HG03571 (cell line): ENCODE measurements around the gene ZNF558.
"Not testable (repeated sequence)": the region's sequence is repeated elsewhere in the genome, so short reads cannot be mapped to it uniquely, and the experiment has no call there.

Source experiments
- ATAC-seq: cut with Tn5 transposase; IDR thresholded peaks from one replicate; pipeline ENCODE4 v1.9.1; 2021; ENCODE audit not compliant: unreplicated experiment

The ZNF558 gene

GRCh38 chr19:8806661-8807060, 25.4 kb downstream of the ZNF558 start:
- no peak for ATAC-seq

GRCh38 chr19:8794823-8795222, 37.3 kb downstream of the ZNF558 start:
- ATAC-seq: no peak

- ATAC-seq: not testable (repeated sequence)
Observed at GRCh38 chr19:8773587-8773986, 58.5 kb downstream of the ZNF558 start.

GRCh38 chr19:8769265-8769664, 62.8 kb downstream of the ZNF558 start:
- ATAC-seq: not testable (repeated sequence)

GRCh38 chr19:8767257-8767656, 64.8 kb downstream of the ZNF558 start:
- ATAC-seq: not testable (repeated sequence)
